Mucosa of stomach (tissue), 1 donor: ENCODE results near the gene CHP2.
"Not testable (repeated sequence)": the region's sequence is repeated elsewhere in the genome, so short reads cannot be mapped to it uniquely, and the experiment has no call there.

Experiments used
- H3K27me3 ChIP-seq: one replicate; pipeline ENCODE4 v1.7.0; 2013; ENCODE audit warnings: mild to moderate bottlenecking, low read length; ENCODE audit not compliant: control insufficient read depth, insufficient read depth
- H3K36me3 ChIP-seq: one replicate; pipeline ENCODE4 v1.7.0; 2013; ENCODE audit warnings: low read length; ENCODE audit not compliant: control insufficient read depth, insufficient read depth
- H3K4me1 ChIP-seq: one replicate; pipeline ENCODE4 v1.7.0; 2013; ENCODE audit warnings: mild to moderate bottlenecking, low read length; ENCODE audit not compliant: control insufficient read depth, insufficient read depth
- H3K4me3 ChIP-seq: one replicate; pipeline ENCODE4 v1.7.0; 2013; ENCODE audit warnings: low read length
- H3K9ac ChIP-seq: one replicate; pipeline ENCODE4 v1.7.0; 2013; ENCODE audit warnings: mild to moderate bottlenecking, low read length, moderate library complexity
- H3K9me3 ChIP-seq: one replicate; pipeline ENCODE4 v1.7.0; 2013; ENCODE audit warnings: mild to moderate bottlenecking, low read length, moderate library complexity; ENCODE audit not compliant: control insufficient read depth
- donor health status: Pancreatic carcinoma.

Gene CHP2

GRCh38 chr16:23726710-23727109, 28.1 kb upstream of the CHP2 start:
- H3K4me1 ChIP-seq = peaks cover 10% of the 10 kb centered on the region
- no peak overlapping the region for H3K9ac ChIP-seq
- no peak overlapping the region for H3K4me3 ChIP-seq
- no peaks in the 10 kb centered on the region for H3K27me3 ChIP-seq
- H3K9me3 ChIP-seq = no peaks in the 10 kb centered on the region
- no peaks in the 10 kb centered on the region for H3K36me3 ChIP-seq

GRCh38 chr16:23728112-23728477, 26.7 kb upstream of the CHP2 start:
- Histone ChIP-seq H3K27me3 (no peaks in the 10 kb centered on the region), H3K36me3 (no peaks in the 10 kb centered on the region), H3K4me3 (no peak overlapping the region), H3K9ac (no peak overlapping the region), H3K9me3 (no peaks in the 10 kb centered on the region), H3K4me1 (peaks cover 10% of the 10 kb centered on the region)

GRCh38 chr16:23729503-23730424, 25.1 kb upstream of the CHP2 start:
- peaks cover 11% of the 10 kb centered on the region for H3K4me1 ChIP-seq
- no peaks in the 10 kb centered on the region for H3K9me3 ChIP-seq
- H3K9ac ChIP-seq = no peak overlapping the region

GRCh38 chr16:23734176-23734893, 20.5 kb upstream of the CHP2 start:
- peaks cover 13% of the 10 kb centered on the region for H3K4me1 ChIP-seq
- H3K9me3 ChIP-seq = no peaks in the 10 kb centered on the region
- H3K36me3 ChIP-seq = no peaks in the 10 kb centered on the region
- H3K4me3 ChIP-seq = no peak overlapping the region
- H3K27me3 ChIP-seq = no peaks in the 10 kb centered on the region
- H3K9ac ChIP-seq = no peak overlapping the region

More at GRCh38 chr16:23729503-23730424, 25.1 kb upstream of the CHP2 start:
- Histone ChIP-seq H3K27me3 (no peaks in the 10 kb centered on the region), H3K4me3 (no peak overlapping the region), H3K36me3 (no peaks in the 10 kb centered on the region)

GRCh38 chr16:23737423-23738028, 17.3 kb upstream of the CHP2 start:
- not testable (repeated sequence) for H3K9me3 ChIP-seq, H3K4me3 ChIP-seq, H3K36me3 ChIP-seq, H3K27me3 ChIP-seq, H3K9ac ChIP-seq, H3K4me1 ChIP-seq

- Histone ChIP-seq H3K36me3 (no peaks in the 10 kb centered on the region), H3K9me3 (no peaks in the 10 kb centered on the region), H3K4me1 (peaks cover 5% of the 10 kb centered on the region), H3K9ac (no peak overlapping the region), H3K4me3 (no peak overlapping the region), H3K27me3 (peaks cover 3% of the 10 kb centered on the region)
Measured at GRCh38 chr16:23739516-23739915, 15.3 kb upstream of the CHP2 start.

GRCh38 chr16:23741675-23742303, 13.0 kb upstream of the CHP2 start:
- Histone ChIP-seq H3K9ac (no peak overlapping the region), H3K9me3 (no peaks in the 10 kb centered on the region), H3K4me1 (no peaks in the 10 kb centered on the region), H3K4me3 (no peak overlapping the region), H3K27me3 (peaks cover 4% of the 10 kb centered on the region), H3K36me3 (no peaks in the 10 kb centered on the region)

GRCh38 chr16:23742766-23743165, 12.1 kb upstream of the CHP2 start:
- Histone ChIP-seq H3K4me3 (no peak overlapping the region), H3K4me1 (no peaks in the 10 kb centered on the region), H3K9me3 (no peaks in the 10 kb centered on the region), H3K27me3 (peaks cover 4% of the 10 kb centered on the region), H3K9ac (no peak overlapping the region), H3K36me3 (no peaks in the 10 kb centered on the region)

GRCh38 chr16:23745263-23745662, 9.6 kb upstream of the CHP2 start:
- Histone ChIP-seq H3K36me3 (no peaks in the 10 kb centered on the region), H3K9ac (no peak overlapping the region), H3K4me1 (no peaks in the 10 kb centered on the region), H3K27me3 (peaks cover 4% of the 10 kb centered on the region), H3K4me3 (no peak overlapping the region), H3K9me3 (no peaks in the 10 kb centered on the region)

GRCh38 chr16:23748630-23749029, 6.2 kb upstream of the CHP2 start:
- Histone ChIP-seq H3K4me1 (no peaks in the 10 kb centered on the region), H3K27me3 (peaks cover 4% of the 10 kb centered on the region), H3K9ac (no peak overlapping the region), H3K4me3 (no peak overlapping the region), H3K9me3 (no peaks in the 10 kb centered on the region), H3K36me3 (no peaks in the 10 kb centered on the region)

GRCh38 chr16:23751053-23751452, 3.8 kb upstream of the CHP2 start:
- H3K4me1 ChIP-seq, H3K9ac ChIP-seq, H3K9me3 ChIP-seq, H3K36me3 ChIP-seq, H3K4me3 ChIP-seq: not testable (repeated sequence)
- H3K27me3 ChIP-seq = peaks cover 24% of the 10 kb centered on the region
